Activated CD4-positive, alpha-beta T cell treated with anti-CD3 and anti-CD28 coated beads, Interleukin-2, amount 50 U/mL, for 1 hour (primary cell): ENCODE measurements around the gene AWAT1.
"Not testable (repeated sequence)": the region's sequence is repeated elsewhere in the genome, so short reads cannot be mapped to it uniquely, and the experiment has no call there.

Experiments used
- DNase-seq: peaks from one replicate; pipeline ENCODE4 v3.0.0-alpha.2; 2020

Gene AWAT1

DNA sequence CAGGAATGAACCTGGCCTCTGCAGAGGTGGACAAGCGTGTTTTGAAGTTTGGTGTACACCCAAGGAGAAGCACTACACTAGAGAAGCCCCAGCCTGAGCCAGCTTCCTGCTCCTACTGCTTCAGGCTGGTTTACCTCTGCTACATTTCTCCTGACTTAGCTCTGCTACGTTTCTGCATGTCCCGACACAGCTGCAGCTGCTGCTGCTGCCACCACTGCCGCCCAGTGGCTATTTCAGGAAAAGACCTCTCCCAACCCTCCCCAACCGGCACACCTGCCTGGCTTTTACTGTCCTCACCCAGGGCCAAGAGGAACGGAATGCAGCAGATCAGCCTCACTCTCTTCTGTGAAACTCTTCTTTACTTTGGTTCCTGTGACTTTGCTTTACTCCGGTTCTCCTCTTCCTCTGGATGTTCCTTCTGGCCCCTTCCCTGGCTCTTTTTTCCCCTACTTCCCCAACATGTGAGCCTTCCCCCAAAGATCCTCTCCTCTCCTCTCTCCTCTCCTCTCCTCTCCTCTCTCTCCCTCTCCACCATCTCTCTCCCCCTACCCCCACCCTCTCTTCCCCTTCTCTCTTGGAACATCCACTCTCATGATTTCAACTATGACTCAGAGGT is 28.6 kb downstream of the AWAT1 start:
- peak; percentile 5 for DNase-seq

DNA sequence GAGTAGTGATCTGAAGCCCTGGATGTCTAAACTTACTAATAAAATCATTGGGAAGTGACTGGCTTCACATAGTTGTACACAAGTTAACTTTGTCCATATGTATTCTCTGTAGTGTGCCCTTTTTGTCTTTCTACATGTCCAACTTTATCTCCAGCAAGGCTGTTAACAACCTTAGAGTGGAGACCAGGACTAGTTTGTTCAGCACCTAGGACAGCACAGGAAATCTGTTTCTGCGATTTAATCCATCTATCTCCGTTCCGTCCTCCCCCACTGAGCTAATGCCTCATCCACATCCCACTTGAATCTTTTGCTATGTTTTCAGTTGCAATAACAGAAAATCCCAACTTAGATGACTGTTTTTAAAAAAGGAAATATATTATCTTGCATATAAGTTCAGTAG is 30.3 kb downstream of the AWAT1 start:
- no peak for DNase-seq

DNA sequence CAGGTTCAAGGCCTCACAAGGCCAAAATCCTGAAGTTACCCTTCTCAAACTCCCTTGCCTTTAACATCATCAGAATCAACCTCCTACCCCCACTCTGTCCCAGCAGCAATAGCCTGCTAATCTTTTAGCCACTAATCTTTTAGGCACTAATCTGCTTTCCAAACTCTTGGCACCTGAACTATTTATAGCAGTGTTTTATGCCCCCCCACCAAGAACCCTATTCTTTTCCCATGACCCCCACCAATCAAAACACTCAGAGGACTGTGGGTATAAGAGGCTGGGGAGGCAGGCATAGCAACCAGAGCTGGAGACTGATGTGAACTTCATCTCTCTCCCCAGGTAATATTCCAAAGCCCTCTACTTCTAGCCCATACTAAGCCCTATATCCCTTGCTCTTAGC is 33.6 kb downstream of the AWAT1 start, which contains the start of gene ARR3:
TSS of gene ARR3 (plus strand) at position 301 of the 400 bp plus-strand sequence. CDS start 1,052 bp downstream, outside the sequence.
- DNase-seq, result no peak

DNA sequence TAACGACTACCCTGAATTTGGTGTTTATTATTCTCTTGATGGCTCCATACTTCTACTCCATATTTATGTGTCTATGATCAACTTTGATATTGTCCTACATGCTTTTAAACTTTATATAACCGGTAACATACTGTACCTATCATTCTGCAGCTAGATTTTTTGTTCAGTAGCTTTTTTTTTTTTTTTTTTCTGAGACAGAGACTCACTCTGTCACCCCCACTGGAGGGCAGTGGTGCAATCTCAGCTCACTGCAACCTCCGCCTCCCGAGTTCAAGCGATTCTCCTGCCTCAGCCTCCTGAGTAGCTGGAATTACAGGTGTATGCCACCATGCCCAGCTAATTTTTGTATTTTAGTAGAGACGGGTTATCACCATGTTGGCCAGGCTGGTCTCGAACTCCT is 39.6 kb downstream of the AWAT1 start:
- DNase-seq, result not testable (repeated sequence)

DNA sequence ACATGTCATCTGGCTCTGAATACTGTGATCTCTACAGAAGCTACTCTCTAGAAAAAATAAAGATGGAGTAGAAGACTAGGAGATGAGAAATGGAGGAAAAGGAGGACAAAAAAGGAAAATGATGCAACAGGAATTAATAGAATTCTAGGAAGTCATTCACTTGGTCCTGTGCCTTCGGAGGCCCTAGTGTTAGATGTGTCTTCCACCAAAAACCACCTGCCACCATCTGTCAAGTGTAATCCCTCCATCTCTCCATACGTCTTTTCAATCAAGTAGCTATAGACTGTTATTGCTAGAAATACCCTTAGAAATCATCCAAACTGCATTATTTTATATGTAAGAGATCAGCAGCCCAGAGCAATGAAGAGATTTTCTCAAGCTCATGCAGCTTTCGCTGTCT is 44.6 kb downstream of the AWAT1 start:
- DNase-seq, result no peak

DNA sequence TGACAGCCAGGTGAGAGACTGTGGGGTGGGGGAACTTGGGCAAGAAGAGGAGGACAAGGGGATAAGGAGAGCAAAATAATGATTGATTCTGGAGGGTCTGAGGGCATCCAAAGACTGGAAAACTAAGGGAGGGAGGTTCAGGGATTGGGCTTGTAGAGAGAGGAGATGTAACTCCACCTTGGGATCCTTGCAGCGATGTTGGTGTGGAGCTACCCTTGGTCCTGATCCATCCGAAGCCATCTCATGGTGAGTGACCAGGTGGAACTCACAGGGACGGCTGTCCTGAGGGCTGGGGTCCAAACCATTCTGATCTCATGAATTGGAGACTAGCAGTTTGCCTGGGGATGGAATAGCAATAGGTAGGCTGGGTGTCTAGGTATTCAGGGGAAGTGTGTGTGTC is 46.1 kb downstream of the AWAT1 start:
- DNase-seq, result no peak

DNA sequence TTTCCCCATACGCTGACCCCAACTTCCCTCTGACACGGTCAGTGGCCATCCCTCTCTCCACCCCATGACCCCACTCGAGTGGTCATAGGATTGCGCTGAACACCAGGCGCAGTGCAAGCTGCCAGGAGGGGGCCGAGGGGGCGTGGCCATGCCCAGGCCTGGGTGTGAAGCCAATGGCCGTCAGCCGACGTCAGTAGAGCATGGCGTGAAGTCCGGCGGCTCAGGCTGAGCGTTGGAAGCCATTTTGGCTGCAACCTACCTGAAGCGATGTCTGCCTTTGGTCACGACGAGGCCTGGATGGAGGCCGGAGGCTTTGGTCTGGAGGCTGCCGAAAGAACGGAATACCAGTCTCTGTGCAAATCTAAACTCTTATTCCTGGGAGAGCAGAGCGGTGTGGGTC is 47.5 kb downstream of the AWAT1 start, which contains the start of gene RAB41:
TSS of gene RAB41 (plus strand) at position 222 of the 400 bp plus-strand sequence. CDS start at position 268, 46 bp downstream.
- DNase-seq, result no peak

DNA sequence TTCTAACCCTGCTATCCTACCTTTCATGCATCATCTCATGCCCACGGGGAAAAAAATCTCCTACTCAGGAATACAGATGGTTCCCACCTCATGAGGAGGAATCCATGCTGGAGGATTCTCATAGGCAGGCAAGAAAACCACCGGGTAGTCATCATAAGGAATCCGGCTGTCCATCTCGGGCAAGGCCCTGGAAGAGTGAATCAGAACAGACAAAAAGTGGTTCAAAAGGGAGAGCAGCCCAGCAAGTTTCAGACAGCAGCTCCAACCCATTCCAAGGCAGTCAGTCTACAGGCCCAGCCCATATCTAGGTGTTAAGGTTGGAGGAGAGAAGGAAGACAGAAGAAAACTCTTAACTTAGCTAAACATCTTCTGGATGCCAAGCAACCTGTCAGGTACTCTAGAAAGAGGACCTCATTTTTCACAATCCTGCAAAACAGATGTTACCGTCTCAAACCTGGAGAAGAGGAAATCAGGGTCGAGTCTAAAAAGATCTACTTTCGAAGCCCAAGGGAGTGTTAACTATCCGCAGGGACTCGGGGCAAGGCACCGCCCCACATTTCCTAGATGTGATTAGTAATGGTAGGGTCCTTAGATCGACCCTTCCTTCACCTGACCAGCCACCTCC is 54.8 kb downstream of the AWAT1 start:
- DNase-seq, result no peak
